NCI-H69 (cell line): ENCODE measurements around the gene DCAF6.
A peak's percentile ranks its signal among the peaks of the same experiment; 100 is the strongest.
"Not testable (repeated sequence)": the region's sequence is repeated elsewhere in the genome, so short reads cannot be mapped to it uniquely, and the experiment has no call there.

Experiments
- DNase-seq: peaks from one replicate; lab custom pipeline; 2025; lab: John Stamatoyannopoulos, UW

The DCAF6 gene

GRCh38 chr1:167936068-167936929 is at the start of gene DCAF6:
Gene DCAF6 (plus strand): TSS chr1:167936683. CDS start chr1:167936912, 229 bp downstream.
- peak; percentile 99 for DNase-seq

GRCh38 chr1:167887187-167887586 is 49.3 kb upstream of the DCAF6 start:
- DNase-seq: not testable (repeated sequence)

- no peak for DNase-seq
Measured at GRCh38 chr1:167890400-167890799, 46.1 kb upstream of the DCAF6 start.

GRCh38 chr1:167893798-167894197 is 42.7 kb upstream of the DCAF6 start:
- DNase-seq: no peak

GRCh38 chr1:167898578-167899222 is 37.8 kb upstream of the DCAF6 start:
- DNase-seq: no peak

GRCh38 chr1:167899253-167899681 is 37.2 kb upstream of the DCAF6 start:
- no peak for DNase-seq

GRCh38 chr1:167900907-167901306 is 35.6 kb upstream of the DCAF6 start:
- DNase-seq: no peak

- peak; percentile 70 for DNase-seq
Measured at GRCh38 chr1:167904652-167905130, 31.8 kb upstream of the DCAF6 start.

GRCh38 chr1:167905182-167905581 is 31.3 kb upstream of the DCAF6 start:
- peak; percentile 56 for DNase-seq

- no peak for DNase-seq
Measured at GRCh38 chr1:167905671-167906070, 30.8 kb upstream of the DCAF6 start.

GRCh38 chr1:167909691-167910180 is 26.7 kb upstream of the DCAF6 start:
- DNase-seq: no peak

GRCh38 chr1:167910530-167910929 is 26.0 kb upstream of the DCAF6 start:
- DNase-seq: no peak

GRCh38 chr1:167911413-167911812 is 25.1 kb upstream of the DCAF6 start:
- no peak for DNase-seq

GRCh38 chr1:167912294-167912693 is 24.2 kb upstream of the DCAF6 start:
- DNase-seq: no peak

- DNase-seq: no peak
Measured at GRCh38 chr1:167913895-167914496, 22.5 kb upstream of the DCAF6 start, which contains the start of gene ADCY10. Gene ADCY10 (minus strand): TSS chr1:167914134. CDS start chr1:167905140, 8,994 bp downstream.

- no peak for DNase-seq
Measured at GRCh38 chr1:167915569-167915968, 20.9 kb upstream of the DCAF6 start.

GRCh38 chr1:167916766-167917511 is 19.5 kb upstream of the DCAF6 start:
- no peak for DNase-seq

GRCh38 chr1:167922023-167922422 is 14.5 kb upstream of the DCAF6 start:
- no peak for DNase-seq

- no peak for DNase-seq
Measured at GRCh38 chr1:167922611-167923074, 13.8 kb upstream of the DCAF6 start.

- no peak for DNase-seq
Measured at GRCh38 chr1:167923324-167924056, 13.0 kb upstream of the DCAF6 start.

- DNase-seq: no peak
Measured at GRCh38 chr1:167924102-167924501, 12.4 kb upstream of the DCAF6 start.
